ENCODE results near the gene GPC6. TPM values are rescaled to one million over a fixed set of nuclear protein-coding genes. Genes with fewer than 3 reads are reported as not detected.

GPC6 gene
- total RNA-seq, 1 donor from 2014 or later, result 18.7 TPM

GRCh38 chr13:93876236-93876635, 649.6 kb downstream of the GPC6 start:
- TF ChIP-seq CTCF (conservative IDR thresholded peaks at IDR 0.05; ENCODE audit: low read depth, low read length), result no peak
- H3K4me3 ChIP-seq (ENCODE audit: low read depth, low read length), result no peak overlapping the region
- DNase-seq (ENCODE audit: low read depth), result no peak

GRCh38 chr13:93878675-93879074, 652.1 kb downstream of the GPC6 start:
- no peak overlapping the region for H3K4me3 ChIP-seq (ENCODE audit: low read depth, low read length)
- DNase-seq (ENCODE audit: low read depth), result no peak
- TF ChIP-seq CTCF (conservative IDR thresholded peaks at IDR 0.05; ENCODE audit: low read depth, low read length), result no peak

- H3K4me3 ChIP-seq (ENCODE audit: low read depth, low read length), result no peak overlapping the region
- no peak for DNase-seq (ENCODE audit: low read depth)
- TF ChIP-seq CTCF (conservative IDR thresholded peaks at IDR 0.05; ENCODE audit: low read depth, low read length), result no peak
These were observed 654.8 kb downstream of the GPC6 start for GRCh38 chr13:93881411-93881810.

GRCh38 chr13:93882086-93882651, 655.6 kb downstream of the GPC6 start:
- no peak for DNase-seq (ENCODE audit: low read depth)
- H3K4me3 ChIP-seq (ENCODE audit: low read depth, low read length), result no peak overlapping the region
- no peak for TF ChIP-seq CTCF (conservative IDR thresholded peaks at IDR 0.05; ENCODE audit: low read depth, low read length)

- DNase-seq (ENCODE audit: low read depth), result no peak
- TF ChIP-seq CTCF (conservative IDR thresholded peaks at IDR 0.05; ENCODE audit: low read depth, low read length), result no peak
- no peak overlapping the region for H3K4me3 ChIP-seq (ENCODE audit: low read depth, low read length)
These were observed 662.9 kb downstream of the GPC6 start for GRCh38 chr13:93889430-93889951.

GRCh38 chr13:93899981-93900380, 673.4 kb downstream of the GPC6 start:
- no peak for TF ChIP-seq CTCF (conservative IDR thresholded peaks at IDR 0.05; ENCODE audit: low read depth, low read length)
- no peak for DNase-seq (ENCODE audit: low read depth)
- H3K4me3 ChIP-seq (ENCODE audit: low read depth, low read length), result no peak overlapping the region

- no peak overlapping the region for H3K4me3 ChIP-seq (ENCODE audit: low read depth, low read length)
- no peak for TF ChIP-seq CTCF (conservative IDR thresholded peaks at IDR 0.05; ENCODE audit: low read depth, low read length)
- no peak for DNase-seq (ENCODE audit: low read depth)
These were observed 674.1 kb downstream of the GPC6 start for GRCh38 chr13:93900731-93901130.

Measured in epithelial cell of proximal tubule (primary cell).